HG03571 (cell line): Measurements from ENCODE around the gene C1orf226.

Experiments used
- ATAC-seq: cut with Tn5 transposase; IDR thresholded peaks from one replicate; pipeline ENCODE4 v1.9.1; 2021; ENCODE audit not compliant: unreplicated experiment

Gene C1orf226

GRCh38 chr1:162384116-162384515, 2.6 kb downstream of the C1orf226 start:
- no peak for ATAC-seq

GRCh38 chr1:162384601-162385279, 3.2 kb downstream of the C1orf226 start:
- ATAC-seq = no peak

DNA sequence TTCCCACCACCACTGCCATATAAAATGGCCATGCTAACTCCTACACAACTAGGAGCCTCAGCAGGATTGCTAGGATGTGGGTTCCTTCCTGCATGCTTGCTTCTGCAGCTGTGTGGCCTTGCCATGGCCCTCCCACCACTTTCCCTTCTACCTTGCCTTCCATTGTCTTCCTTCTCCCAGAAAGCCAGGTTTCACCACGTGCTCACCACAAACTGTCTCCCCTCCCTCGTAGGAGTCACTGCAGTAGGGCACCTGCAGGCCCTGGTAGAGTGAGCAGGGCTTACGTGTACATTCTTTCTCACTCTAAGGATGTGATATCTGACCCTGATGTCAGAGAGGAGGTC, 3.7 kb downstream of the C1orf226 start:
- ATAC-seq = no peak

- ATAC-seq = no peak
These were observed 4.2 kb downstream of the C1orf226 start for GRCh38 chr1:162385702-162386101.

DNA sequence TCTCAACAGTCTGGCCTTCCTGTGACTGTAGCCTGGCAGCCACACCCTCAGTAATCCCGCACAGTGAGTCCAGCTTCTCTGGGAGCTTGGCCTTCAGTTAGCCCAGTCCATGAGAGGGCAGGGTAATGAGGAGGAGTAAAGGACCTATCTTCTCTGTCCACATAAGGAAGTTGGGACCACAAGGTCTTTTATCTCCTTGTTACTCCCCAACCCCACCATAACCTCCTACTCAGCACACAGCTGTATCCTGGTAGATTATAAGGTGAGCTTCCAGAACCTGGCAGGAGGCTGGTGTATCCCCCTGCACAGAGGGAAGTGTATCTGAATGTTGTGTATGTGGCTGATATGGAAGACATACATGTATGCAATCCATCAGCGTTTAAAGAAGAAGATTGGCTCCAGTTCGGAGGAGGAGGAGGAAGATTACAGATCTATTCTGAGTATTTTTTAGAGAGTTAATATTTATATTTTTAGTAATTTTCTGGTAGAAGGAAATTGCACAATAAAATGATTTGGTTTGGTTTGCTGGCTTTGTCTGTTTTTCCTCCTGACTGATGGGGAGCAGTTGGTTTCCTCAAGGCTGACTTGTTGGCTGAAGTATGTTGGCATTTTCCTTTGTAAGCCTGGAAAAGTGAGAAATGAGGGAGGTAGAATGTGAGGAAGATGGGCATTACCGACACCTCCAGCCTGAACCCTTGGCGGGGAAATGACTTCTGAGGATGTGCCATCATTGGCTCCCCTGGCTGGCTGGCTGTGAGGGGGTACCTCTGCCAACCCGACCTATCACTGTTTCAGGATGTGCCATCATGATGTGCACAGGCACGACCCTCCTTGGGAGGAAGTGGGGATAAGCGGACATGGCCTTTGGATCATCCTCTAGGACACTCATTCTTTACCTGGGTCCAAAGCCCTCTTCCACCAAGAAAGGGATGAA, 5.0 kb downstream of the C1orf226 start:
- no peak for ATAC-seq

DNA sequence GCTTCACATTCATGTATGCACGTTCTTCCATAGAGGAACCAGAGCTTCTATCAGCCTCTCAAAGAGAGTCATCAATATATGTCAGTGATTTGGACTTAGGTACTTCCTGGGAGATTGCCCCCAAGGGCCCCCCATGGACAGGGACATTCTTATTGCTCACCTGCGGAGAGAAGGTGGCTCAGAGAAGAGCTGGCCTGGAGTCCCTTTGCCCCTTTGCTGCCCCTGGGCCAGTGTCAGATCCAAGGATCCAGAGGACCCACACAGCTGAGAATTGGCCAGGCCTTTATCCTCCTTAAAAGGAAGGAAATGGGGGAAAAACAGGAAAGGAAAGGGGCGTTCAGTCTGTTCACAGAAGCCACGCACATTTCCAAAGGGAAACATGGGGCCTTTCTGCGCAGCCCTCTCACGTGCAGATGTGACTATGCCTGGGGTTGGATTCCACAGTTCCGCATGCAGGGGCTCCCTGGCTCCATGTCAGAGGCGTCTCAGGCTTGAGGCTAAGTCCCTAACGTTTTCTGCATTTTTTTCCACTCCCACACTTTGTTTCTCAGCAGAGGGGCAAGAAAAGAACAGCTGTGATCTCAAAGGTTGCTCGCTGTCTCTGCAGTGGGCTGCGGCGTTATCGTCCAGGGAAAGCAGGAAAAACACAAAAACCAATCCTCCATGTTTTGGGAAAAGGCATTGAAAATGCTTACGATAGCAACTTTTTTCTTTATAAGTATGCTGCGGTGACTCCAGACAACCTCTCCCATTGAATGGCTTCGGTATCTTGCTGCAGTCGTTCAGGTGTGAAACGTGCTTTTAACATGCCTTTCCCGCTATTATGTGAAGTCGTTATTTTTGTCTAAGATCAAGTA, 5.9 kb downstream of the C1orf226 start:
- no peak for ATAC-seq

- no peak for ATAC-seq
These were observed 6.6 kb downstream of the C1orf226 start for GRCh38 chr1:162388083-162388594.

GRCh38 chr1:162388615-162389014, 7.1 kb downstream of the C1orf226 start:
- ATAC-seq = no peak

- ATAC-seq = no peak
These were observed 7.7 kb downstream of the C1orf226 start for GRCh38 chr1:162389021-162389818.

- ATAC-seq = no peak
These were observed 8.4 kb downstream of the C1orf226 start for GRCh38 chr1:162389971-162390370.

- ATAC-seq = no peak
These were observed 9.1 kb downstream of the C1orf226 start for GRCh38 chr1:162390396-162391185.

- ATAC-seq = no peak
These were observed 10.4 kb downstream of the C1orf226 start for GRCh38 chr1:162391790-162392563.

GRCh38 chr1:162396201-162396906, 14.8 kb downstream of the C1orf226 start:
- no peak for ATAC-seq

DNA sequence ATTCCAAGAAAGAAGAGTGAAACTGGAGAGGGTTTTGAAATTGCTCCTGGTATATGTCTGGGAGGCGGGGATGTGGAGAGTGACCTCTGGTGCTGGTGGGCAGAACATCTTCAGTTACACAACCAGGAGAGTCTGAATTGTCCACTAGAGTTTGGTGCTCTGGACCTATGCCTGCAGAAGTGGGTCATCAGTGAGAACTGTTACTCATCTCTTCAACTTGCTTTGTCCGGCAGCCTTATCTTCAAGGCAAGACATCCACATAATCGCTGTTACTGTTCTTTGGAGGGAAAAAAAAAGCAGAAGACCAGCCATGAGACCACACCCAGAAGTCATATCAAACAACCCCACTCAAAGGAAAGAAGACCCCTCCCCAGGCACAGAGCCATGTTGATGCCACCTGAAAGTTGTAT, 15.5 kb downstream of the C1orf226 start:
- ATAC-seq = no peak

DNA sequence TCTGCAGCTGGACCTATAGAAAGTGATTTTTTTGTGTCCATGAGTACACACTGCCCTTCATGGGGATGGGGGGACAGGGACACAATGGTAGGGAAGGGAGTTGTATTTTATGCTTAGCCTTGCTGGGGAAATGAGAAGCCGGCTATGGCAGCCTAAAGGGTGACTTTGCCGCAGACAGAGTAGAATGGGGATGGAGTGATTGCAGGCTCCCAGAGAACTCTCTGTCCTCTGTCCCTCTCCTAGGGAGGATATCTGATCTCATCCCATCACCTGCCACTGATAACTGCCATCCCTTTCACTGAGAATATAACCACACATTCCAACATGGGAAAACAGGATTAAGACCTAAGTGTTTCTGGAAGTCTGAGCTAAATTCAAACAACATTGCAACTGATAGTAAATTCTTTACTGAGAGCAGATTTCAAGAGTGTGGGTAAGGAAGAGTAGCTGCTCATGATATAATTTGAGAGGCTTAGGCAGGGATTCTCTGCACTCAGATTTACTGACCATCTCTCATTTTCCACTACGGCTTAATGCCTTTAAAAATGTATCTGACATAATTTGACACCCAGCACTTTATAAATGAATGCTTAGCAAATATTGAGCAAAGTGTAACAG, 16.5 kb downstream of the C1orf226 start:
- no peak for ATAC-seq

- no peak for ATAC-seq
These were observed 17.6 kb downstream of the C1orf226 start for GRCh38 chr1:162398999-162399580.

DNA sequence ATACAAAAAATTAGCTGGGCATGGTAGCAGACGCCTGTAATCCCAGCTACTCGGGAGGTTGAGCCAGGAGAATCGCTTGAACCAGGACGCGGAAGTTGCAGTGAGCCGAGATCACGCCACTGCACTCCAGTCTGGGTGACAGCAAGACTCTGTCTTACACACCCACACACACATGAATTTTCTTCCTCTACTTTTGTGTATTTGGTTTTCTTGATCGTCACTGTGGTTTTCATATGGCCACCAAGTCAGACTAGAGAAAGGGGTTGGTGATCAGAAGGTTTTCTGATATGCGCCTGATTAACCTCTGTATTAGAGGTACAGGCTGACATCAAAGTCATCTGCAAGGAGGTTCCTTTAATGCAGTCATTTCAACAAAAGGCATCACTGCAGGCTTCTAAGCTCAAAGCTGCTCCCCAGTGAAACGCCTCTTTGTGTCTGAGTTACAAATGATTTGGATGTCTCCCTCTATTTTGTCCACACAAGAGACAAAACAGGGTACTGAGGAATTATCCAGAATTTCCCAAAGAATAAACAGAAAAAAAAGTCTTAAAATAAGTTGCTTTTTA, 19.3 kb downstream of the C1orf226 start:
- ATAC-seq = no peak
